BLaER1 (cell line): ENCODE results near the gene ALDH1A1.

Experiments
- H3K27ac ChIP-seq: shearing (Covaris generic); formaldehyde crosslinking; 2 replicates; pipeline ENCODE4 v1.8.1; 2022
- H3K27me3 ChIP-seq: shearing (Covaris generic); formaldehyde crosslinking; 2 replicates; pipeline ENCODE4 v1.8.1; 2022
- H3K36me3 ChIP-seq: shearing (Covaris generic); formaldehyde crosslinking; 2 replicates; pipeline ENCODE4 v1.8.1; 2022
- H3K4me1 ChIP-seq: shearing (Covaris generic); formaldehyde crosslinking; 2 replicates; pipeline ENCODE4 v1.8.1; 2022
- H3K4me2 ChIP-seq: shearing (Covaris generic); formaldehyde crosslinking; 2 replicates; pipeline ENCODE4 v1.8.1; 2022
- H3K4me3 ChIP-seq: shearing (Covaris generic); formaldehyde crosslinking; 2 replicates; pipeline ENCODE4 v1.8.1; 2022
- H3K9ac ChIP-seq: shearing (Covaris generic); formaldehyde crosslinking; 2 replicates; pipeline ENCODE4 v1.8.1; 2022
- H3K9me3 ChIP-seq: shearing (Covaris generic); formaldehyde crosslinking; 2 replicates; pipeline ENCODE4 v1.8.1; 2022
- H4K20me1 ChIP-seq: shearing (Covaris generic); formaldehyde crosslinking; 2 replicates; pipeline ENCODE4 v1.8.1; 2022
- Cebpa-rat ChIP-seq: shearing (Covaris generic); IDR thresholded peaks from 2 replicates; pipeline ENCODE4 v1.8.1; 2022

Gene ALDH1A1

GRCh38 chr9:72921888-72922654 is 30.8 kb downstream of the ALDH1A1 start:
- H3K4me3 ChIP-seq: no peak overlapping the region
- no peak overlapping the region for H3K9ac ChIP-seq
- no peaks in the 10 kb centered on the region for H3K9me3 ChIP-seq
- no peak overlapping the region for H3K27ac ChIP-seq
- TF ChIP-seq Cebpa-rat: no peak
- H3K36me3 ChIP-seq: no peaks in the 10 kb centered on the region
- no peaks in the 10 kb centered on the region for H3K27me3 ChIP-seq
- H3K4me1 ChIP-seq: no peaks in the 10 kb centered on the region
- no peak overlapping the region for H3K4me2 ChIP-seq
- no peaks in the 10 kb centered on the region for H4K20me1 ChIP-seq

GRCh38 chr9:72919246-72919945 is 33.5 kb downstream of the ALDH1A1 start:
- no peak for TF ChIP-seq Cebpa-rat
- no peak overlapping the region for H3K4me2 ChIP-seq
- no peaks in the 10 kb centered on the region for H3K36me3 ChIP-seq
- no peak overlapping the region for H3K4me3 ChIP-seq
- no peaks in the 10 kb centered on the region for H3K9me3 ChIP-seq
- no peak overlapping the region for H3K9ac ChIP-seq
- no peak overlapping the region for H3K27ac ChIP-seq
- H3K4me1 ChIP-seq: no peaks in the 10 kb centered on the region
- no peaks in the 10 kb centered on the region for H4K20me1 ChIP-seq
- H3K27me3 ChIP-seq: no peaks in the 10 kb centered on the region

GRCh38 chr9:72917892-72918509 is 34.9 kb downstream of the ALDH1A1 start:
- Histone ChIP-seq H3K9ac (no peak overlapping the region), H3K9me3 (no peaks in the 10 kb centered on the region), H3K4me1 (no peaks in the 10 kb centered on the region), H3K36me3 (no peaks in the 10 kb centered on the region), H4K20me1 (no peaks in the 10 kb centered on the region), H3K27ac (no peak overlapping the region), H3K4me3 (no peak overlapping the region), H3K4me2 (no peak overlapping the region), H3K27me3 (no peaks in the 10 kb centered on the region)
- no peak for TF ChIP-seq Cebpa-rat

- H3K36me3 ChIP-seq: no peaks in the 10 kb centered on the region
- no peaks in the 10 kb centered on the region for H3K4me1 ChIP-seq
- no peaks in the 10 kb centered on the region for H3K27me3 ChIP-seq
- H3K4me3 ChIP-seq: no peak overlapping the region
- no peak overlapping the region for H3K9ac ChIP-seq
- no peak overlapping the region for H3K4me2 ChIP-seq
- TF ChIP-seq Cebpa-rat: no peak
- H3K27ac ChIP-seq: no peak overlapping the region
- no peaks in the 10 kb centered on the region for H4K20me1 ChIP-seq
- no peaks in the 10 kb centered on the region for H3K9me3 ChIP-seq
These were observed 37.2 kb downstream of the ALDH1A1 start for GRCh38 chr9:72915659-72916058.

- no peaks in the 10 kb centered on the region for H3K36me3 ChIP-seq
- no peaks in the 10 kb centered on the region for H3K4me1 ChIP-seq
- no peak overlapping the region for H3K4me2 ChIP-seq
- no peak overlapping the region for H3K4me3 ChIP-seq
- no peaks in the 10 kb centered on the region for H4K20me1 ChIP-seq
- no peak for TF ChIP-seq Cebpa-rat
- H3K9me3 ChIP-seq: no peaks in the 10 kb centered on the region
- H3K27me3 ChIP-seq: no peaks in the 10 kb centered on the region
- H3K9ac ChIP-seq: no peak overlapping the region
- H3K27ac ChIP-seq: no peak overlapping the region
These were observed 38.1 kb downstream of the ALDH1A1 start for GRCh38 chr9:72914750-72915149.

GRCh38 chr9:72913382-72914009 is 39.4 kb downstream of the ALDH1A1 start:
- Histone ChIP-seq H3K4me1 (no peaks in the 10 kb centered on the region), H3K9me3 (no peaks in the 10 kb centered on the region), H3K4me3 (no peak overlapping the region), H3K27ac (no peak overlapping the region), H3K36me3 (no peaks in the 10 kb centered on the region), H3K27me3 (no peaks in the 10 kb centered on the region), H3K9ac (no peak overlapping the region), H4K20me1 (no peaks in the 10 kb centered on the region), H3K4me2 (no peak overlapping the region)
- TF ChIP-seq Cebpa-rat: no peak

- no peak overlapping the region for H3K4me2 ChIP-seq
- no peaks in the 10 kb centered on the region for H3K27me3 ChIP-seq
- no peaks in the 10 kb centered on the region for H3K36me3 ChIP-seq
- no peaks in the 10 kb centered on the region for H3K4me1 ChIP-seq
- no peaks in the 10 kb centered on the region for H4K20me1 ChIP-seq
- H3K4me3 ChIP-seq: no peak overlapping the region
- H3K9ac ChIP-seq: no peak overlapping the region
- no peaks in the 10 kb centered on the region for H3K9me3 ChIP-seq
- no peak for TF ChIP-seq Cebpa-rat
- no peak overlapping the region for H3K27ac ChIP-seq
These were observed 40.1 kb downstream of the ALDH1A1 start for GRCh38 chr9:72912476-72913381.

GRCh38 chr9:72911816-72912215 is 41.0 kb downstream of the ALDH1A1 start:
- H3K27me3 ChIP-seq: no peaks in the 10 kb centered on the region
- no peak overlapping the region for H3K4me3 ChIP-seq
- H3K27ac ChIP-seq: no peak overlapping the region
- no peak overlapping the region for H3K9ac ChIP-seq
- no peaks in the 10 kb centered on the region for H3K9me3 ChIP-seq
- no peaks in the 10 kb centered on the region for H4K20me1 ChIP-seq
- no peaks in the 10 kb centered on the region for H3K4me1 ChIP-seq
- H3K4me2 ChIP-seq: no peak overlapping the region
- no peak for TF ChIP-seq Cebpa-rat
- H3K36me3 ChIP-seq: no peaks in the 10 kb centered on the region

- Histone ChIP-seq H3K36me3 (no peaks in the 10 kb centered on the region), H3K9me3 (no peaks in the 10 kb centered on the region), H4K20me1 (no peaks in the 10 kb centered on the region), H3K27ac (no peak overlapping the region), H3K4me2 (no peak overlapping the region), H3K9ac (no peak overlapping the region), H3K27me3 (no peaks in the 10 kb centered on the region), H3K4me1 (no peaks in the 10 kb centered on the region), H3K4me3 (no peak overlapping the region)
- no peak for TF ChIP-seq Cebpa-rat
These were observed 41.5 kb downstream of the ALDH1A1 start for GRCh38 chr9:72911247-72911775.
